KMS-11 (cell line): ENCODE data around the gene KDM5A.
A peak's percentile ranks its signal among the peaks of the same experiment; 100 is the strongest.

Experiments used
- H2AFZ ChIP-seq: fragments of 200-600 bp; sonication (generic); 2 replicates; pipeline ENCODE4 v1.6.1; 2016; ENCODE audit warnings: antibody characterized with exemption, mixed run types, low read depth
- H3K27ac ChIP-seq: fragments of 200-600 bp; sonication (generic); 2 replicates; pipeline ENCODE4 v1.6.1; 2016; ENCODE audit warnings: mild to moderate bottlenecking, mixed run types
- H3K27me3 ChIP-seq: fragments of 200-600 bp; sonication (generic); 2 replicates; pipeline ENCODE4 v1.6.1; 2017; ENCODE audit warnings: mild to moderate bottlenecking, low read depth, mixed run types, moderate library complexity; ENCODE audit not compliant: insufficient read depth
- H3K36me3 ChIP-seq: fragments of 200-600 bp; sonication (generic); 2 replicates; pipeline ENCODE4 v1.6.1; 2017; ENCODE audit warnings: mild to moderate bottlenecking, mixed run types; ENCODE audit not compliant: insufficient read depth
- H3K4me1 ChIP-seq: fragments of 200-600 bp; sonication (generic); 2 replicates; pipeline ENCODE4 v1.6.1; 2016; ENCODE audit warnings: mild to moderate bottlenecking, low read depth, mixed run types; ENCODE audit not compliant: poor library complexity, severe bottlenecking
- H3K4me2 ChIP-seq: fragments of 200-600 bp; sonication (generic); 2 replicates; pipeline ENCODE4 v1.7.0; 2016; ENCODE audit warnings: mild to moderate bottlenecking, mixed run types
- H3K4me3 ChIP-seq: fragments of 200-600 bp; sonication (generic); IDR thresholded peaks from 2 replicates; pipeline ENCODE4 v1.6.1; 2017; ENCODE audit warnings: low read depth, low read length, mixed read lengths; ENCODE audit not compliant: insufficient read depth
- H3K79me2 ChIP-seq: fragments of 200-600 bp; sonication (generic); 2 replicates; pipeline ENCODE4 v1.6.1; 2016; ENCODE audit warnings: low read depth, mixed run types; ENCODE audit not compliant: insufficient read depth
- H3K9ac ChIP-seq: fragments of 200-600 bp; sonication (generic); 2 replicates; pipeline ENCODE4 v1.6.1; 2016; ENCODE audit warnings: mild to moderate bottlenecking, mixed run types
- H4K20me1 ChIP-seq: fragments of 200-600 bp; sonication (generic); 2 replicates; pipeline ENCODE4 v1.6.1; 2016; ENCODE audit warnings: mild to moderate bottlenecking, mixed run types; ENCODE audit not compliant: insufficient read depth
- TF ChIP-seq, protein P1 (sequence below): fragments of 200-600 bp; sonication (generic); conservative IDR thresholded peaks from 2 replicates; pipeline ENCODE4 v1.6.1; 2017; ENCODE audit warnings: low read depth, mild to moderate bottlenecking, antibody characterized with exemption, low read length, moderate library complexity, mixed read lengths

KDM5A gene

DNA sequence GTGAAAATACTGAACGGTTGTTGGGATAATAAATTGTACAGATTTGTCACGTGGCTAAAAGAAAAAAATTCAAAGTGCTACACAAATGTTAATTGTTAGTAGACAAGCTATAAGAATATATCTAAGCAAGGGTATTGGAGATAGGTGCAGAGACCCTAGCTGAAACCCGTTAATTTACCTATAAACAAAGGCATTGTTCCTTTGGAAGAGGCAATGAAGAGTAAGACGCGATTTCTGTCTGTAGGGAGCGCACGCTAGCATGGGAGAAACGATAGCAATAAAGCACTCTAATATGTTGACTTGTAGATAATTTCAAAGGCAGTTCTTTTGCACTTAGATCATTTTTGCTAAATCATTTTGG, 12.9 kb upstream of the KDM5A start:
- H3K4me1 ChIP-seq: peaks cover 12% of the 10 kb centered on the region
- peak overlapping the region; percentile 55 for H3K4me2 ChIP-seq
- H2AFZ ChIP-seq: peak overlapping the region; percentile 85
- no peaks in the 10 kb centered on the region for H4K20me1 ChIP-seq
- no peaks in the 10 kb centered on the region for H3K36me3 ChIP-seq
- H3K27me3 ChIP-seq: no peaks in the 10 kb centered on the region
- H3K27ac ChIP-seq: peak overlapping the region; percentile 50; the same call in 1 of the 2 replicates
- no peak overlapping the region for H3K4me3 ChIP-seq
- peak overlapping the region; percentile 56; the same call in 1 of the 2 replicates for H3K9ac ChIP-seq
- TF ChIP-seq, protein P1, sequence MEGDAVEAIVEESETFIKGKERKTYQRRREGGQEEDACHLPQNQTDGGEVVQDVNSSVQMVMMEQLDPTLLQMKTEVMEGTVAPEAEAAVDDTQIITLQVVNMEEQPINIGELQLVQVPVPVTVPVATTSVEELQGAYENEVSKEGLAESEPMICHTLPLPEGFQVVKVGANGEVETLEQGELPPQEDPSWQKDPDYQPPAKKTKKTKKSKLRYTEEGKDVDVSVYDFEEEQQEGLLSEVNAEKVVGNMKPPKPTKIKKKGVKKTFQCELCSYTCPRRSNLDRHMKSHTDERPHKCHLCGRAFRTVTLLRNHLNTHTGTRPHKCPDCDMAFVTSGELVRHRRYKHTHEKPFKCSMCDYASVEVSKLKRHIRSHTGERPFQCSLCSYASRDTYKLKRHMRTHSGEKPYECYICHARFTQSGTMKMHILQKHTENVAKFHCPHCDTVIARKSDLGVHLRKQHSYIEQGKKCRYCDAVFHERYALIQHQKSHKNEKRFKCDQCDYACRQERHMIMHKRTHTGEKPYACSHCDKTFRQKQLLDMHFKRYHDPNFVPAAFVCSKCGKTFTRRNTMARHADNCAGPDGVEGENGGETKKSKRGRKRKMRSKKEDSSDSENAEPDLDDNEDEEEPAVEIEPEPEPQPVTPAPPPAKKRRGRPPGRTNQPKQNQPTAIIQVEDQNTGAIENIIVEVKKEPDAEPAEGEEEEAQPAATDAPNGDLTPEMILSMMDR: peak; percentile 40; the same call in 1 of the 2 replicates
- peaks cover 16% of the 10 kb centered on the region; the same call in 1 of the 2 replicates for H3K79me2 ChIP-seq

DNA sequence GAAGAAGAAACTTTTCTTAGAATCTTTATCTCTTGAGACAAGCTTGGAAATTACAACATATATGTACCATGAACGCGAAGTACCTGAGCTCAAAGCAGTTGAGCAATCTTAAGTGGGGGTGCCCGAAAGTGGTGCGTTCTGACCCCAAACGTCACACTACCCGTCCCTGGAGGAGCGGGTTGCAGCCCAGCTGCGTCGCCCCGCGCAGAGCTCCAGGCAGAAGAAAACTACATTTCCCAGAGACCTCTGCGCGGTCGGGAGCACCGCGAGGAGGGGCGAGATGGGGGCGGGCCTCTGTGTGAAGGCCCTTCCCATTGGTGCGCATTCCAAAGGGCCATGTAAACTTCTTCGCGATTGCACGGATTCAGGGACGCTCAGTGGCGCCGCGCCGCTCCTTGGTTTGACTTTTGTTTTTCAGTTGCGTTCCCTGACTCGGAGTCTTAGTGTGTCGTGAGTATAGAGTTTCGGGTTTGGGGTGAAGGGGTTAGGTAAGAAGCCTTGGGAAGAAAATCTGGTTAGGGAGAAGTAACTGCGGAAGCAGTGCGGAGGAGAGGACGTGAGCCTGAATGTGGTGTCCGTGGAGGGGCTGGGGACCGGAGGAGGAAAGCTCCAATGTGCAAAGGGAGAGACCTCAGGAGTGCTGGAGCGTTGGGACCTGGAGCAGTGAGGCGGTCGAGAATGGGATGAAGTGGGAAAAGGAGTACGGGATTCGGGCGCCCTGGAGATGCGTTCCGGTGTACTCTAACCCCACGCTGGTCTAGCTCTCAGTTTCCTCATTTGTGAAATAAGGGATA, 12.3 kb upstream of the KDM5A start, which contains the start of gene CCDC77:
Gene CCDC77, plus strand, starts transcription at position 410 of the 794 bp plus-strand sequence. CDS start 7,740 bp downstream, outside the sequence.
- H3K4me2 ChIP-seq: peak within 1 kb of the TSS; percentile 55
- H3K36me3 ChIP-seq: no peaks in the 10 kb centered on the region
- no peak within 1 kb of the TSS for H3K4me3 ChIP-seq
- no peaks in the 10 kb centered on the region for H3K27me3 ChIP-seq
- peak within 1 kb of the TSS; percentile 56; the same call in 1 of the 2 replicates for H3K9ac ChIP-seq
- TF ChIP-seq, protein P1: no peak
- H4K20me1 ChIP-seq: no peaks in the 10 kb centered on the region
- H3K79me2 ChIP-seq: peaks cover 16% of the 10 kb centered on the region; the same call in 1 of the 2 replicates
- H2AFZ ChIP-seq: peak within 1 kb of the TSS; percentile 85
- peaks cover 12% of the 10 kb centered on the region for H3K4me1 ChIP-seq
- H3K27ac ChIP-seq: peak within 1 kb of the TSS; percentile 50; the same call in 1 of the 2 replicates

DNA sequence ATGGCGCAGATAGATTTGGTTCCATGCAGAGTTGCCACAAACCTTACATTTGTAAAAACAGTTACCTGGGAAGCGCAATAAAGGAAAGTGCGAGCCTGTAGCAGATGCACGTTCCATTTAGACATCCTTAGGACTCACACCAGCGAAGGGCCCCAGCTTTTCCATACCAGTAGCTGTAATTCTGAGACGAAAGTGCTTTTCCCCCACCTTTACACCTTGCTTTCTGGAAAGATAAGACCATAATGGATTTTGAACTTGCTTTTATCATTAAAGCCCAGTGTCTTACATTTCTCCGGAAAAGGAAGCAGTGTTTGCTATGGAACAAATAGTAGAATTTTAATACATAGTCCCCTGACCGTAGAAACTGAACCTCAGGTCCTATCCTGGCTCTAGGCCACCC, 11.7 kb upstream of the KDM5A start:
- no peak overlapping the region for H3K27ac ChIP-seq
- H3K4me2 ChIP-seq: peak overlapping the region; percentile 55
- H3K36me3 ChIP-seq: no peaks in the 10 kb centered on the region
- no peaks in the 10 kb centered on the region for H3K27me3 ChIP-seq
- no peak overlapping the region for H3K4me3 ChIP-seq
- H2AFZ ChIP-seq: peak overlapping the region; percentile 85
- H3K4me1 ChIP-seq: peaks cover 12% of the 10 kb centered on the region
- peaks cover 16% of the 10 kb centered on the region; the same call in 1 of the 2 replicates for H3K79me2 ChIP-seq
- H4K20me1 ChIP-seq: no peaks in the 10 kb centered on the region
- TF ChIP-seq, protein P1: no peak
- H3K9ac ChIP-seq: no peak overlapping the region

DNA sequence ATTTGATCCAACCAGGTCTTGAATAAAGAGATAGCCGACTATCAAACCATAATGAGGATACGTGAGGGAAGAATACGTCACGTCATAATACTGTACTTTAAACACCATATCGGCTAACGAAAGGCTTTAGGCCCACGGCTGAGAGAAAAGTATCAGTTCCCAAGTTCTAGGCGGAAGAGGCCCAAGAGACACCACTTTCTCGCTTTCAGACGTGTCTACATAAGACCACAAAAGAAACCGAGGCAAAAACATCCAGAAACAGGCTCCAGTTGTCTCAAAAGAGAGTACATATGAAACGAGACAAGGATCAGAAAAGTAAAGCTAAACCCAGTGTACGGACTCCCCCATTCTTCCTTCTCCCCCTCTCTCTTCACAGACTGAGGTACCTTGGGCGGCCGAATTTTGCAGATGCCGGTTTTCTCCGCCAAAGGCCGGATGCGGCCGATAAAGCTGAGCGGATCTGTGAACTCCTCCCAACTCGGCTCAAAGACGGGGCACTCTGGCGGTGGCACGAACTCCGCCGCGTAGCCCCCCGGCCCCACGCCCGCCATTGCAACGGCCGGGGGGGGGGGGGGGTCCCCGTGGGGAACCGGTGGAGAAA, 479 bp downstream of the KDM5A start:
- Histone ChIP-seq H3K79me2 (peaks cover 46% of the 10 kb centered on the region), H3K9ac (peak overlapping the region; percentile 69), H4K20me1 (peaks cover 19% of the 10 kb centered on the region; the same call in 1 of the 2 replicates), H3K27ac (peak overlapping the region; percentile 76), H3K4me2 (peak overlapping the region; percentile 100), H3K36me3 (no peaks in the 10 kb centered on the region), H3K4me3 (no peak overlapping the region), H3K27me3 (no peaks in the 10 kb centered on the region), H2AFZ (peak overlapping the region; percentile 90), H3K4me1 (peaks cover 28% of the 10 kb centered on the region)
- TF ChIP-seq, protein P1: no peak
